Measurements from ENCODE around the gene EPM2A.

The EPM2A gene

DNA sequence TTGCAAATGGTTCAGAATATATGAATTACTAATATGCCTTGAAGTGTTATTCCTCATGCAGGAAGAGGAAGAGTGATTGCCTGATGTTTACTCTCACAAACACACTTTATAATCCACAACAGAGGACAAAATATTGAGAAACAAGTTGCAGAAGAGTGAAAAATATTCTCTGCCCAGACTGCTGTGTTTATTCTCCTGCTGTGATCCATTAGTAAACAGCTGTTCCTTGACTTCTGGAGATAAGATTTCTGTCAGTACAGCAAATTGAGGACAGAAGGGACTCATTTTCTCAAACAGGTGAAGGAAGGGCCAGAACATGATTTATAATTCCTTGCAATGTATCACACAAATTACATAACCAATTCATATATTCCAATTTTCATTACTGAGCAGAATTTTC, 148.0 kb downstream of the EPM2A start:
- no peak for DNase-seq

DNA sequence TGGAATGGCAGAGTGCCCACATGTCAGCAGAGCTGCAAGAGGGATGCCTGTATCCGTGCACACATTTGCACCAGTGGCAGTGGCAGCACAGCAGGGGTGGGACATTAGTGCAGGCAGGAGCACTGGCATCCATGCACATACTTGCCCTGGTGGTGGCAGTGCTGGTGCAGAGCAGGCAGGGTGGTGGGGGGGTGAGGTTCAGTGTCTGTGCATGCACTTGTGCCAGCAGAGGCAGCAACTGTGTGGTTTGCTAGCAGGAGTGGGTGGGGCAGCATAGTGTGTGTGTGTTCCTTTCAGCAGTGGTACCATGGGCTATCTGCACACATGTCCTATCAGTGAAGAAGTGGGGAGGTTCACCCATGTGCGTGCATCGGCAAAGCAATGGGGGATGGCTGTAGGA, 151.6 kb downstream of the EPM2A start:
- no peak for DNase-seq

All from stimulated activated CD4-positive, alpha-beta T cell treated with anti-CD3 and anti-CD28 coated beads, Interleukin-1b, Interleukin-23, amount 100 ng/mL, for 48 hours (primary cell).